Astrocyte (in vitro differentiated cells and primary cell): ENCODE measurements around the gene NISCH. TPM values are rescaled to one million over a fixed set of nuclear protein-coding genes. Genes with fewer than 3 reads are reported as not detected.

Experiments used
- DNase-seq: peaks from one replicate; pipeline ENCODE4 v3.0.0-alpha.2; 2010; ENCODE audit warnings: low read depth
- FAIRE-seq: peaks from 2 replicates; lab custom pipeline; 2011; peaks lifted over from hg19 to GRCh38; lab: Jason Lieb, UNC
- H2AFZ ChIP-seq: 2 replicates; pipeline ENCODE4 v1.6.0; 2012; ENCODE audit warnings: low read depth, low read length, inconsistent platforms
- H3K27ac ChIP-seq: 2 replicates; pipeline ENCODE4 v1.5.1; 2011; ENCODE audit warnings: low read depth, low read length, inconsistent platforms
- H3K27me3 ChIP-seq: 2 replicates; pipeline ENCODE4 v1.6.0; 2011; ENCODE audit warnings: low read length, inconsistent platforms; ENCODE audit not compliant: insufficient read depth
- H3K36me3 ChIP-seq: 2 replicates; pipeline ENCODE4 v1.5.1; 2011; ENCODE audit warnings: low read length, inconsistent platforms; ENCODE audit not compliant: insufficient read depth
- H3K4me1 ChIP-seq: 2 replicates; pipeline ENCODE4 v1.5.1; 2011; ENCODE audit warnings: low read length, inconsistent platforms; ENCODE audit not compliant: insufficient read depth
- H3K4me2 ChIP-seq: 2 replicates; pipeline ENCODE4 v1.6.0; 2012; ENCODE audit warnings: low read length, inconsistent platforms
- H3K4me3 ChIP-seq: 2 replicates; pipeline ENCODE4 v1.5.1; 2011; ENCODE audit warnings: low read depth, mild to moderate bottlenecking, low read length, inconsistent platforms; ENCODE audit not compliant: insufficient read depth
- H3K79me2 ChIP-seq: 2 replicates; pipeline ENCODE4 v1.6.0; 2012; ENCODE audit warnings: mild to moderate bottlenecking, low read length, inconsistent platforms; ENCODE audit not compliant: insufficient read depth
- H3K9ac ChIP-seq: 2 replicates; pipeline ENCODE4 v1.6.0; 2012; ENCODE audit warnings: mild to moderate bottlenecking, low read length, inconsistent platforms
- H3K9me3 ChIP-seq: 2 replicates; pipeline ENCODE4 v1.5.1; 2012; ENCODE audit warnings: low read depth, mild to moderate bottlenecking, low read length, inconsistent platforms; ENCODE audit not compliant: insufficient read depth
- H4K20me1 ChIP-seq: 2 replicates; pipeline ENCODE4 v1.6.0; 2012; ENCODE audit warnings: low read length, inconsistent platforms; ENCODE audit not compliant: insufficient read depth
- H3K27ac Mint-ChIP-seq: one replicate; pipeline ENCODE4 v1.8.0; 2021; ENCODE audit warnings: mild to moderate bottlenecking, mixed read lengths; ENCODE audit not compliant: unreplicated experiment
- H3K27me3 Mint-ChIP-seq: one replicate; pipeline ENCODE4 v1.8.0; 2021; ENCODE audit warnings: low read depth, mixed read lengths; ENCODE audit not compliant: unreplicated experiment
- H3K36me3 Mint-ChIP-seq: one replicate; pipeline ENCODE4 v1.8.0; 2021; ENCODE audit warnings: low read depth, mixed read lengths; ENCODE audit not compliant: unreplicated experiment
- H3K4me1 Mint-ChIP-seq: one replicate; pipeline ENCODE4 v1.8.0; 2021; ENCODE audit warnings: low read depth, mixed read lengths; ENCODE audit not compliant: unreplicated experiment
- H3K4me3 Mint-ChIP-seq: one replicate; pipeline ENCODE4 v1.8.0; 2021; ENCODE audit warnings: mild to moderate bottlenecking, moderate library complexity, mixed read lengths; ENCODE audit not compliant: unreplicated experiment
- H3K9me3 Mint-ChIP-seq: one replicate; pipeline ENCODE4 v1.8.0; 2021; ENCODE audit warnings: mild to moderate bottlenecking, mixed read lengths; ENCODE audit not compliant: unreplicated experiment
- EZH2 ChIP-seq: IDR thresholded peaks from 2 replicates; pipeline ENCODE4 v1.6.1; 2012; ENCODE audit warnings: mild to moderate bottlenecking, low read length, inconsistent platforms; ENCODE audit not compliant: insufficient read depth
- total RNA-seq: library from RNA; stranded (reverse); gene quantifications from 2 replicates; pipeline ENCODE4 v1.2.1, GENCODE V29; 2021
- TF ChIP-seq, protein P1 (sequence below): IDR thresholded peaks from 2 replicates; pipeline ENCODE4 v1.5.1; 2011; ENCODE audit warnings: low read depth, mild to moderate bottlenecking, inconsistent platforms, low read length, moderate library complexity; ENCODE audit not compliant: insufficient read depth

NISCH gene
- total RNA-seq, 1 donor from 2014 or later: 118 TPM

DNA sequence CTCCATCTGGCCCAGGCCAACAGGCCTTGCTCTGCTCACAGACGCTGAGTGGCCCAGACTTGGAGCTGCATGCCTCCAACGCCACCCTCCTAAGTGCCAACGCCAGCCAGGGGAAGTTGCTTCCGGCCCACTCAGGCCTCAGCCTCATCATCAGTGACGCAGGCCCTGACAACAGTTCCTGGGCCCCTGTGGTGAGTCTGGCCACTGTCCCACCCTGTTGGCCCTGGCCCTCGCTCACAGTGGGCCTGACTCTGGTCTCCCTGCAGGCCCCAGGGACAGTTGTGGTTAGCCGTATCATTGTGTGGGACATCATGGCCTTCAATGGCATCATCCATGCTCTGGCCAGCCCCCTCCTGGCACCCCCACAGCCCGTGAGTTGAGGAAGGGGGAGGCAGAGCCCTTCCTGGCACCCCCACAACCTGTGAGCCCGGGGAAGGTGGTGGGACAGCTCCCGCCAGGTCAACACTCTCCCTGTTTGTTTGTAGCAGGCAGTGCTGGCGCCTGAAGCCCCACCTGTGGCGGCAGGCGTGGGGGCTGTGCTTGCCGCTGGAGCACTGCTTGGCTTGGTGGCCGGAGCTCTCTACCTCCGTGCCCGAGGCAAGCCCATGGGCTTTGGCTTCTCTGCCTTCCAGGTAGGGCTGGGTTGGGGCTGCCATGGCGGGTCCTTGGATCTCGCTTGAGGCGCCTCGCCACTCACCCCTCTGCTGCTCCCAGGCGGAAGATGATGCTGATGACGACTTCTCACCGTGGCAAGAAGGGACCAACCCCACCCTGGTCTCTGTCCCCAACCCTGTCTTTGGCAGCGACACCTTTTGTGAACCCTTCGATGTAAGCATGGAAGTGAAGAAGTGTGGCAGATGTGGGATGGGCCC, 68.2 kb downstream of the NISCH start:
- Histone ChIP-seq H3K4me2 (no peak overlapping the region), H3K27ac (no peak overlapping the region), H3K4me1 (no peaks in the 10 kb centered on the region), H2AFZ (no peak overlapping the region), H3K9ac (no peak overlapping the region), H3K9me3 (no peaks in the 10 kb centered on the region), H3K79me2 (peaks cover 7% of the 10 kb centered on the region), H4K20me1 (peaks cover 49% of the 10 kb centered on the region), H3K4me3 (no peak overlapping the region), H3K36me3 (peaks cover 25% of the 10 kb centered on the region), H3K27me3 (no peaks in the 10 kb centered on the region)
- DNase-seq (no peak), FAIRE-seq (no peak)
- peaks cover 7% of the 10 kb centered on the region for H3K27me3 Mint-ChIP-seq
- H3K27ac Mint-ChIP-seq: no peak overlapping the region
- H3K4me3 Mint-ChIP-seq: no peak overlapping the region
- peaks cover 7% of the 10 kb centered on the region for H3K4me1 Mint-ChIP-seq
- no peaks in the 10 kb centered on the region for H3K9me3 Mint-ChIP-seq
- no peak for TF ChIP-seq EZH2
- TF ChIP-seq, protein P1, sequence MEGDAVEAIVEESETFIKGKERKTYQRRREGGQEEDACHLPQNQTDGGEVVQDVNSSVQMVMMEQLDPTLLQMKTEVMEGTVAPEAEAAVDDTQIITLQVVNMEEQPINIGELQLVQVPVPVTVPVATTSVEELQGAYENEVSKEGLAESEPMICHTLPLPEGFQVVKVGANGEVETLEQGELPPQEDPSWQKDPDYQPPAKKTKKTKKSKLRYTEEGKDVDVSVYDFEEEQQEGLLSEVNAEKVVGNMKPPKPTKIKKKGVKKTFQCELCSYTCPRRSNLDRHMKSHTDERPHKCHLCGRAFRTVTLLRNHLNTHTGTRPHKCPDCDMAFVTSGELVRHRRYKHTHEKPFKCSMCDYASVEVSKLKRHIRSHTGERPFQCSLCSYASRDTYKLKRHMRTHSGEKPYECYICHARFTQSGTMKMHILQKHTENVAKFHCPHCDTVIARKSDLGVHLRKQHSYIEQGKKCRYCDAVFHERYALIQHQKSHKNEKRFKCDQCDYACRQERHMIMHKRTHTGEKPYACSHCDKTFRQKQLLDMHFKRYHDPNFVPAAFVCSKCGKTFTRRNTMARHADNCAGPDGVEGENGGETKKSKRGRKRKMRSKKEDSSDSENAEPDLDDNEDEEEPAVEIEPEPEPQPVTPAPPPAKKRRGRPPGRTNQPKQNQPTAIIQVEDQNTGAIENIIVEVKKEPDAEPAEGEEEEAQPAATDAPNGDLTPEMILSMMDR: no peak
- H3K36me3 Mint-ChIP-seq: peaks cover 18% of the 10 kb centered on the region

DNA sequence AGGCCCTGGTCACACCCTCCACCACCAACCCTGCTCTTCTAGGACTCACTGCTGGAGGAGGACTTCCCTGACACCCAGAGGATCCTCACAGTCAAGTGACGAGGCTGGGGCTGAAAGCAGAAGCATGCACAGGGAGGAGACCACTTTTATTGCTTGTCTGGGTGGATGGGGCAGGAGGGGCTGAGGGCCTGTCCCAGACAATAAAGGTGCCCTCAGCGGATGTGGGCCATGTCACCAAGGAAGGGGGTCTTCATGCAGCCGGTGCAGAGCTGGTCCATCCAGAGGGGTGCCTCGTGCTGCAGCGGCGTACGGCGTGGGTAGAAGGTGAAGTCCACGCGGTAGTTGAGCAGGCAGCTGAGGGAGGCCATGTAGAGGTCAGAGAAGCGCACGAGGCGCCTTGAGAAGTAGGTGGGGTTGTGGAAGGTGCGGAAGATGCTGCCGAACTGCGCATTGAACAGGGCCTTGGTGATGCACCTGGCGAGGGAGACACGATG, 68.9 kb downstream of the NISCH start:
- H3K4me1 ChIP-seq: no peaks in the 10 kb centered on the region
- Mint-ChIP-seq H3K27me3 (peaks cover 3% of the 10 kb centered on the region), H3K36me3 (peaks cover 21% of the 10 kb centered on the region), H3K9me3 (no peaks in the 10 kb centered on the region), H3K4me3 (no peak overlapping the region), H3K27ac (no peak overlapping the region), H3K4me1 (peaks cover 7% of the 10 kb centered on the region)
- no peak for FAIRE-seq
- H2AFZ ChIP-seq: no peak overlapping the region
- no peak overlapping the region for H3K4me3 ChIP-seq
- no peak overlapping the region for H3K27ac ChIP-seq
- peaks cover 29% of the 10 kb centered on the region for H3K36me3 ChIP-seq
- peaks cover 56% of the 10 kb centered on the region for H4K20me1 ChIP-seq
- DNase-seq: no peak
- H3K79me2 ChIP-seq: peaks cover 13% of the 10 kb centered on the region
- TF ChIP-seq, protein P1: no peak
- no peak for TF ChIP-seq EZH2
- no peak overlapping the region for H3K9ac ChIP-seq
- no peaks in the 10 kb centered on the region for H3K27me3 ChIP-seq
- no peak overlapping the region for H3K4me2 ChIP-seq
- H3K9me3 ChIP-seq: no peaks in the 10 kb centered on the region
